BJ (cell line): ENCODE measurements around the gene FASTKD3. TPM values are rescaled to one million over a fixed set of nuclear protein-coding genes. Genes with fewer than 3 reads are reported as not detected.

Experiments
- CTCF ChIA-PET: fragments of 350-600 bp; formaldehyde crosslinking; extraction: SDS; loops from one replicate; lab custom pipeline; 2021; ENCODE audit warnings: antibody characterized with exemption, inconsistent platforms; lab: Yijun Ruan, JAX
- POLR2A ChIA-PET: fragments of 300-600 bp; sonication (Branson Sonifier 250); formaldehyde crosslinking; extraction: SDS; loops from one replicate; lab custom pipeline; 2021; ENCODE audit warnings: antibody characterized with exemption; lab: Charles Lee
- DNase-seq: peaks from one replicate; pipeline ENCODE4 v3.0.0-alpha.2; 2011; ENCODE audit warnings: low read depth
- H3K27me3 ChIP-seq: 2 replicates; pipeline ENCODE4 v1.6.0; 2011; ENCODE audit warnings: low read length; ENCODE audit not compliant: control insufficient read depth, insufficient read depth
- H3K36me3 ChIP-seq: 2 replicates; pipeline ENCODE4 v1.5.1; 2011; ENCODE audit warnings: low read length; ENCODE audit not compliant: control insufficient read depth, insufficient read depth
- H3K4me3 ChIP-seq: 2 replicates; pipeline ENCODE4 v1.5.1; 2011; ENCODE audit warnings: low read depth, mild to moderate bottlenecking, control low read depth, low read length
- polyA plus RNA-seq: library from polyadenylated mRNA; depleted of rRNA; stranded (reverse); fragments of >200 nt; gene quantifications from 2 replicates; pipeline ENCODE4 v1.2.3, GENCODE V29; 2011
- TF ChIP-seq, protein P1 (sequence below): IDR thresholded peaks from 2 replicates; pipeline ENCODE4 v1.5.1; 2011; ENCODE audit warnings: low read depth, mild to moderate bottlenecking, control low read depth, inconsistent platforms, low read length, moderate library complexity; ENCODE audit not compliant: insufficient read depth

The FASTKD3 gene
- polyA plus RNA-seq, 1 experiment = 5.6 TPM

DNA sequence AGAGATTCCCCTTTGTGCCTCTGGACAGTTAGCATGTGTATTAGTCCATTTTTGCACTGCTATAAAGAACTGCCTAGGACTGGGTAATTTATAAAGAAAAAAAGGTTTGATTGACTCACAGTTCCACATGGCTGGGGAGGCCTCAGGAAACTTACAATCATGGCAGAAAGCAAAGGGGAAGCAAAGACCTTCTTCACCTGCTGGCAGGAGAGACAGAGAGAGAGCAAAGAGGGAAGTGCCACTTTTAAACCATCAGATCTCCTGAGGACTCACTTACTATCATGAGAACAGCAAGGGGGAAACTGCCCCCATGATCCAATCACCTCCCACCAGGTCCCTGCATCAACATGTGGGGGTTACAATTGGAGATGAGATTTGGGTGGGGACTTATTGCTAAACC, 23.9 kb downstream of the FASTKD3 start:
- TF ChIP-seq, protein P1, sequence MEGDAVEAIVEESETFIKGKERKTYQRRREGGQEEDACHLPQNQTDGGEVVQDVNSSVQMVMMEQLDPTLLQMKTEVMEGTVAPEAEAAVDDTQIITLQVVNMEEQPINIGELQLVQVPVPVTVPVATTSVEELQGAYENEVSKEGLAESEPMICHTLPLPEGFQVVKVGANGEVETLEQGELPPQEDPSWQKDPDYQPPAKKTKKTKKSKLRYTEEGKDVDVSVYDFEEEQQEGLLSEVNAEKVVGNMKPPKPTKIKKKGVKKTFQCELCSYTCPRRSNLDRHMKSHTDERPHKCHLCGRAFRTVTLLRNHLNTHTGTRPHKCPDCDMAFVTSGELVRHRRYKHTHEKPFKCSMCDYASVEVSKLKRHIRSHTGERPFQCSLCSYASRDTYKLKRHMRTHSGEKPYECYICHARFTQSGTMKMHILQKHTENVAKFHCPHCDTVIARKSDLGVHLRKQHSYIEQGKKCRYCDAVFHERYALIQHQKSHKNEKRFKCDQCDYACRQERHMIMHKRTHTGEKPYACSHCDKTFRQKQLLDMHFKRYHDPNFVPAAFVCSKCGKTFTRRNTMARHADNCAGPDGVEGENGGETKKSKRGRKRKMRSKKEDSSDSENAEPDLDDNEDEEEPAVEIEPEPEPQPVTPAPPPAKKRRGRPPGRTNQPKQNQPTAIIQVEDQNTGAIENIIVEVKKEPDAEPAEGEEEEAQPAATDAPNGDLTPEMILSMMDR = no peak
- ChIA-PET CTCF (no interaction called here), POLR2A (no interaction called here)
- H3K36me3 ChIP-seq = no peaks in the 10 kb centered on the region
- no peak overlapping the region for H3K4me3 ChIP-seq
- H3K27me3 ChIP-seq = peaks cover 16% of the 10 kb centered on the region
- DNase-seq = no peak

DNA sequence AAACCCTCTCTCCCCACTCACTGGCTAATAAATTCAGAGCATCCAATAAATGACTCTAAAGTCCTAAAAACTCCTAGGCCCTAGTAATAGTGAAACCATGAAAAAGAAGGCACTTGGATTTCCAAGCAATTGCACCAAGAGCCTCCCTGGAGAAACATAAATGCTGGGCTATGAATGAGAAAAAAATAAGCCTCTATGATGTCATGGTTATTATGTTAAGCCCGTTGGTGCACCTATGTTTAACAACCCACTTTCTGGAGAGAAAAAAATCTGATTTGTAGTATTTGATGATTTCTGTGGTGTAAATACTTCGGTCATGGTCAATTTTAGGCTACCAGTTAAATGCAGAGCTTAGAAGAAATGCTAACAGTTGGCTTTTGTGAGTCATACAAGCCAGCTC, 26.3 kb downstream of the FASTKD3 start:
- Histone ChIP-seq H3K4me3 (no peak overlapping the region), H3K27me3 (peaks cover 4% of the 10 kb centered on the region; the same call in 1 of the 2 replicates), H3K36me3 (no peaks in the 10 kb centered on the region)
- CTCF ChIA-PET = no interaction called here
- TF ChIP-seq, protein P1 = no peak
- no peak for DNase-seq
- POLR2A ChIA-PET = no interaction called here

DNA sequence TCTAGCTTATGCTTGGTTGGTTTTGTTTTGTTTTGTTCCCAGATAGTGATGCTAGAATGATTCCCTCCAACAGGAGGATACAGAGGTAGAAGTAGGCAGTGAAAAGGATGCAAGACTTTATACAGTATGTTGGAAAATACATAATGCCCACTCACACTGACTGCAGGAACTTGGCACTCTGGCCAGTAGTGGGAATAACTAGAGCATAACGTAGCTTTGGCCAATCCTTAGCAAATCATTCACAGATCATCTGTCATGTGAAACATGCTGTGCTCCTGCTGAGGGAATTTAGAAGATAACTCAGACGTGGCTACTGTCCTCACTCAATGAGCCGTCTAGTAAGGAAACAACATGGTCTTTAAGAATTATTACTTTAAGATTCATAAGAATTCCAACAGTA, 31.4 kb downstream of the FASTKD3 start:
- Histone ChIP-seq H3K27me3 (no peaks in the 10 kb centered on the region), H3K36me3 (no peaks in the 10 kb centered on the region), H3K4me3 (no peak overlapping the region)
- no peak for DNase-seq
- ChIA-PET CTCF (interaction anchor here (0.7 to 0.8 kb wide), 2 partner anchors 21 to 1282 kb away, joined by 3 read pairs; no protein-coding TSS in a partner anchor), POLR2A (no interaction called here)
- TF ChIP-seq, protein P1 = no peak

DNA sequence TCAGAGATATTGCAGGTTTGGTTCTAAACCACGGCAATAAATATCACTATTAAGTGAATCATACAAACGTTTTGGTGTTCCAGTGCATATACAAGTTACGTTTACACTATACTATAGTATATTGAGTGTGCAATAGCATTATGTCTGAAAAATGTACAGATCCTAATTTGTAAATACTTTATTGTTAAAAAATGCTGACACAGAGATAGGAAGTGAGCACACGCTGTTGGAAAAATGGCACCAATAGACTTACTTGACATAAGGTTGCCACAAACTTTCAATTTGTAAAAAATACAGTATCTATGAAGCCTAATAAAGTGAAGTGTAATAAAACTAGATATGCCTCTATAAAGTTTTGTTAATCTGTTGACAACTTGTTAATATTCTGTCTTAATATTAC, 33.8 kb downstream of the FASTKD3 start:
- ChIA-PET CTCF (no interaction called here), POLR2A (no interaction called here)
- H3K4me3 ChIP-seq = no peak overlapping the region
- TF ChIP-seq, protein P1 = no peak
- H3K36me3 ChIP-seq = no peaks in the 10 kb centered on the region
- no peak for DNase-seq
- no peaks in the 10 kb centered on the region for H3K27me3 ChIP-seq

DNA sequence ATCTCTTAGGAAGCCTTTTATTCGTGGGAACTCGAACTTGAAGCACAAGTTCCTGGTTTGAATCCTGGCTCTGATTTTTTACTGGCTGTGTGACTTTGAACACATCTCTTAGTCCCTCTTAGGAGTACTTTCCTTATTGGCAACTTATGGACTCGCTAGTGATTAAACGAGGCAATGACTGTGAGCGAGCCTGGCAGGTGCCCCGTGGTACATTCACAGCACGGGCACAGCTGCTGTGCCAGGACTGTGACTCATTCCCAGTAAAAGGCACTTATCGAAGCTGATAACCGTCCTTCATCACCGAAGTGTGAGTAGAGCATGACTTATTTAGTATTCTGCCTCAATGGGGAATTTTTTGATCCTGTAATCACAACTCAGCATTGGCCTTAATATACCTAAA, 40.6 kb downstream of the FASTKD3 start:
- DNase-seq = no peak
- ChIA-PET POLR2A (no interaction called here), CTCF (no interaction called here)
- Histone ChIP-seq H3K27me3 (no peaks in the 10 kb centered on the region), H3K36me3 (no peaks in the 10 kb centered on the region), H3K4me3 (no peak overlapping the region)
- TF ChIP-seq, protein P1 = no peak
